Activated CD4-positive, alpha-beta memory T cell treated with anti-CD3 and anti-CD28 coated beads for 36 hours (primary cell): ENCODE results near the gene E2F2. TPM values are rescaled to one million over a fixed set of nuclear protein-coding genes. Genes with fewer than 3 reads are reported as not detected.
"Not testable (repeated sequence)": the region's sequence is repeated elsewhere in the genome, so short reads cannot be mapped to it uniquely, and the experiment has no call there.

Source experiments
- CTCF ChIA-PET: fragments of 350-600 bp; sonication (Branson Sonifier 250); formaldehyde crosslinking; loops from one replicate; lab custom pipeline; 2021; ENCODE audit warnings: antibody characterized with exemption, inconsistent platforms; lab: Charles Lee
- POLR2A ChIA-PET: fragments of 350-600 bp; sonication (Branson Sonifier 250); formaldehyde crosslinking; loops from one replicate; lab custom pipeline; 2021; ENCODE audit warnings: antibody characterized with exemption; lab: Charles Lee
- DNase-seq: peaks from one replicate; pipeline ENCODE4 v3.0.0-alpha.2; 2020
- H3K27ac Mint-ChIP-seq: one replicate; pipeline ENCODE4 v1.8.0; 2021; ENCODE audit warnings: mixed read lengths
- H3K27me3 Mint-ChIP-seq: one replicate; pipeline ENCODE4 v1.8.0; 2021; ENCODE audit warnings: mixed read lengths
- H3K36me3 Mint-ChIP-seq: one replicate; pipeline ENCODE4 v1.8.0; 2021; ENCODE audit warnings: mixed read lengths
- H3K4me1 Mint-ChIP-seq: one replicate; pipeline ENCODE4 v1.8.0; 2021; ENCODE audit warnings: low read depth, mixed read lengths
- H3K4me3 Mint-ChIP-seq: one replicate; pipeline ENCODE4 v1.8.0; 2021; ENCODE audit warnings: mild to moderate bottlenecking, mixed read lengths
- H3K9me3 Mint-ChIP-seq: one replicate; pipeline ENCODE4 v1.8.0; 2021; ENCODE audit warnings: mixed read lengths
- intact Hi-C: fragments of 100-400 bp; cut with micrococcal nuclease; formaldehyde crosslinking; loops from one replicate; pipeline ENCODE4 v1.15.1; 2023
- total RNA-seq, 2 experiments: library from RNA; stranded (reverse); gene quantifications; one replicate each; pipeline ENCODE4 v1.2.3, GENCODE V29; 2021

E2F2 gene
- total RNA-seq, 2 experiments from 2014 or later, result 22.1 to 26.3 TPM

DNA sequence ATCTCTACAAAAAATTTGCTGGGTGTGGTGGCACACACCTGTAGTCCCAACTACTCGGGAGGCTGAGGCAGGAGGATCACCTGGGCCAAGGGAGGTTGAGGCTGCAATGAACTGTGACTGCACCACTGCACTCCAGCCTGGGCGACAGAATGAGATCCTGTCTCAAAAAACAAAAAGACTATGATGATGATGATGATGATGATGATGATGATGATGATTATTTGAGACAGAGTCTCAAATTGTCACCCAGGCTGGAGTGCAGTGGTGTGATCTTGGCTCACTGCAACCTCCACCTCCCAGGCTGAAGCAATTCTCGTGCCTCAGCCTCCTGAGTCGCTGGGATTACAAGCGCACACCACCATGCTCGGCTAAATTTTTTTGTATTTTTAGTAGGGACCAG lies 38.3 kb downstream of the E2F2 start:
- POLR2A ChIA-PET, H3K36me3 Mint-ChIP-seq, H3K27ac Mint-ChIP-seq, DNase-seq, H3K9me3 Mint-ChIP-seq, H3K4me1 Mint-ChIP-seq, H3K27me3 Mint-ChIP-seq, H3K4me3 Mint-ChIP-seq: not testable (repeated sequence)
- intact Hi-C loops, result loop anchor here (10.0 kb wide), 1 partner anchor 162 kb away; no protein-coding TSS in a partner anchor
- CTCF ChIA-PET, result interaction anchor here (1.5 to 7.2 kb wide), 2 partner anchors 47 to 146 kb away, joined by 8 to 95 read pairs; no protein-coding TSS in a partner anchor

GRCh38 chr1:23492132-23492720 lies 38.8 kb downstream of the E2F2 start:
- Mint-ChIP-seq H3K27ac (no peak overlapping the region), H3K4me3 (no peak overlapping the region), H3K36me3 (no peaks in the 10 kb centered on the region), H3K9me3 (no peaks in the 10 kb centered on the region), H3K27me3 (no peaks in the 10 kb centered on the region), H3K4me1 (no peaks in the 10 kb centered on the region)
- POLR2A ChIA-PET, result no interaction called here
- no peak for DNase-seq
- intact Hi-C loops, result loop anchor here (10.0 kb wide), 1 partner anchor 163 kb away; no protein-coding TSS in a partner anchor
- CTCF ChIA-PET, result no interaction called here

GRCh38 chr1:23489842-23490241 lies 41.2 kb downstream of the E2F2 start:
- Mint-ChIP-seq H3K9me3 (no peaks in the 10 kb centered on the region), H3K27me3 (peaks cover 3% of the 10 kb centered on the region), H3K27ac (no peak overlapping the region), H3K4me3 (no peak overlapping the region), H3K36me3 (no peaks in the 10 kb centered on the region), H3K4me1 (peaks cover 3% of the 10 kb centered on the region)
- DNase-seq, result no peak
- POLR2A ChIA-PET, result no interaction called here
- intact Hi-C loops, result loop anchor here (10.0 kb wide), 1 partner anchor 165 kb away; no protein-coding TSS in a partner anchor
- CTCF ChIA-PET, result interaction anchor here (1.2 to 2.3 kb wide), 2 partner anchors 50 to 55 kb away, joined by 3 to 10 read pairs; no protein-coding TSS in a partner anchor

- Mint-ChIP-seq H3K27ac (no peak overlapping the region), H3K4me3 (peak overlapping the region; percentile 70), H3K36me3 (no peaks in the 10 kb centered on the region), H3K4me1 (peaks cover 26% of the 10 kb centered on the region), H3K9me3 (no peaks in the 10 kb centered on the region), H3K27me3 (peaks cover 21% of the 10 kb centered on the region)
- intact Hi-C loops, result loop anchor here (2.0 kb wide), 1 partner anchor 46 kb away; the partner anchor contains the start of gene E2F2
- ChIA-PET CTCF (interaction anchor here (1.0 to 7.0 kb wide), 5 partner anchors 13 to 520 kb away, joined by 3 to 74 read pairs (median 14); no protein-coding TSS in a partner anchor), POLR2A (no interaction called here)
- no peak for DNase-seq
Observed at GRCh38 chr1:23485002-23485332, 46.1 kb downstream of the E2F2 start.

DNA sequence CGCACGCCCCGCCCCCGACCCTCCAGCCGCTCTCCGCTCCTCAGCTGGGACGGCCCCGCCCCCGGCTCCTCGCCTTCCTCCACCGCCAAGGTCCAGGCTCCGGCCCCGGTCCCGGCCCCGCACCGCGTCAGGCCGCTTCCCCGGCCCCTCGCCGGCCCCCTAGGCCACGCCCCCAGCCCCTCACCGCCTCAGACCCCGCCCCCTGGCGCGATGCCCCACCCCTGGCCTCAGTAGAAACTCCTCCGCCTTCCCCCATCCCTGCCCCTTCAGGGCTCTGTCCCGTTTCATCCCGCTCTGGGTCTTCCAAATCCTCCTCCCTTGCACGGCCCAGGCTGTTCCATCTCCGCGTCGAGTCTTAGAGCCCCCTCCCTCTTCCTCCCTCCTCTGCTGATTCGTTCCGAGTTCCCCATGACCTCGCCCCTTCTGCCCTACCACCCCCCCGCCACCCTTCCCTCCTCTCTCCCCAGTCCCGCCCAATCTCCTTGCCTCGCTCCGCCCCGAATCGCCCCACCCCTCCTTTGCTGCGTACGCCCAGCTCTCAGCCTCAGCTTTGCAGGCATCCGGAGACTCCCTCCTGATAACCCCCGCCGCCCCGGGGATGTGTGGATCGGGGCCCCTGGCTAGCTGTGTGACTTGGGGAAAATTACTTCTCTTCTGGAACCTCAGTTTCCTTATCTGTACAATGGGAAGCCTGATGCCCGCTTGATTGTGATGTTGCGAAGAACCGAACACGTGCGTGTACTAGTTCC lies 46.6 kb downstream of the E2F2 start:
- H3K27me3 Mint-ChIP-seq, result peaks cover 21% of the 10 kb centered on the region
- ChIA-PET CTCF (interaction anchor here (0.5 to 7.0 kb wide), 9 partner anchors 11 to 519 kb away, joined by 3 to 74 read pairs (median 4); no protein-coding TSS in a partner anchor), POLR2A (interaction anchor here (0.6 to 0.8 kb wide), 3 partner anchors 83 to 409 kb away, joined by 3 read pairs; no protein-coding TSS in a partner anchor)
- H3K27ac Mint-ChIP-seq, result no peak overlapping the region
- H3K4me1 Mint-ChIP-seq, result peaks cover 26% of the 10 kb centered on the region
- H3K4me3 Mint-ChIP-seq, result peak overlapping the region; percentile 70
- intact Hi-C loops, result loop anchor here (2.0 kb wide), 1 partner anchor 46 kb away; the partner anchor contains the start of gene E2F2
- DNase-seq, result peak; percentile 94
- no peaks in the 10 kb centered on the region for H3K36me3 Mint-ChIP-seq
- no peaks in the 10 kb centered on the region for H3K9me3 Mint-ChIP-seq

DNA sequence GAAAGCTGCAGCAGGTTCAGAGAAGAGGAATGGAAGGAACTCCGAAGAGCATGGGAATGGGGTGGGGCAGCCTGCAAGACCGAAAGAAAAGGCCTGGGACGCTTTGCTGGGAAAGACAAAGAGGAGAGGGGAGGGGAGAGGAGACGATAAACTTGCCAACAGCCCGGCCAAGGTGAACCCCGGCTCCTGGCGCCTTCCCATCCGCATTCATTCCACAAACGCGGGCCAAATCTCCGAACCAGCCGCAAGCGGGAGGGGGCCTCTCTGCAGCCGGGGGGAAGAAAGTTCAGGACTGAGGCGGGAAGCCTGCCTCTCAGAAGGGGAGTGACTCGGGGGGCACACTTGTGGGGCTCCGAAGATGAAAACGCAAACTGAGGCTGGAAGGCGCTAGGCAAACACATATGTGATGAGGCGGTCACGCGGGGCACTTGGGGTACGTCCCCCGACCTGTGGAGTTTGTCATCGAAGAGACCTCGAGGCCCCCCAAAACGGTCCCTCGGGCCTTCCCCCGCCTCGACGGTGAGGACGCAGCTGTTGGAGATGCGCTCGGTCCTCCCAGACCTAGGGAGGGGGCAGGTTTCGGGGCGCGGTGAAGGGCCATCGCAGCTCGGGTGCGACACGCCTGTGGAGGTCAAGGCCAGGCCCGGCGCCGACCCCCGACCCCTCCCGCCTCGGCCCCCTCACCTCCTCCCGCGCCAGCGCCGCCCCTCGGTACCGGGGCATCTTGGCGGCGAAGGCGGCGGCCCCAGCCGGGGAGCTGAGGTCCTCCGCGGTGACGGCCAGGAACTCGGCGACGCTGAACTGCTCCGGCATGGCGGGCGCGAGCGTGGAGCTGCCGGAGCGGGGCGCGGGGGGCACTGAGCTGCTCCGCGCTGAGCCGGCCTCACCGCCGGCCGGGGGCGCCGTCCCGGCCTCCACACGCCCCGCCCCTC lies 47.4 kb downstream of the E2F2 start, which contains the start of gene ASAP3:
Gene ASAP3, minus strand, starts transcription at position 859 of the 932 bp plus-strand sequence. Its CDS starts 46 bp downstream, at position 813.
- ChIA-PET POLR2A (interaction anchor here (0.6 to 0.8 kb wide), 3 partner anchors 82 to 408 kb away, joined by 3 read pairs; no protein-coding TSS in a partner anchor), CTCF (interaction anchor here (0.5 to 7.0 kb wide), 7 partner anchors 11 to 154 kb away, joined by 3 to 74 read pairs (median 6); no protein-coding TSS in a partner anchor)
- Mint-ChIP-seq H3K9me3 (no peaks in the 10 kb centered on the region), H3K4me3 (peak within 1 kb of the TSS; percentile 75), H3K36me3 (no peaks in the 10 kb centered on the region), H3K27me3 (peaks cover 21% of the 10 kb centered on the region), H3K4me1 (peaks cover 26% of the 10 kb centered on the region), H3K27ac (no peak within 1 kb of the TSS)
- peak; percentile 12 for DNase-seq
- intact Hi-C loops, result loop anchor here (2.0 kb wide), 1 partner anchor 47 kb away; the partner anchor contains the start of gene E2F2

GRCh38 chr1:23481904-23482303 lies 49.1 kb downstream of the E2F2 start:
- Mint-ChIP-seq H3K36me3 (no peaks in the 10 kb centered on the region), H3K4me3 (no peak overlapping the region), H3K27me3 (peaks cover 21% of the 10 kb centered on the region), H3K27ac (no peak overlapping the region), H3K9me3 (no peaks in the 10 kb centered on the region), H3K4me1 (peaks cover 26% of the 10 kb centered on the region)
- no peak for DNase-seq
- intact Hi-C loops, result no loop called here
- POLR2A ChIA-PET, result no interaction called here
- CTCF ChIA-PET, result interaction anchor here (0.8 to 7.0 kb wide), 5 partner anchors 16 to 210 kb away, joined by 3 to 74 read pairs (median 3); partner anchors contain the start of gene RPL11

- no peaks in the 10 kb centered on the region for H3K36me3 Mint-ChIP-seq
- H3K27ac Mint-ChIP-seq, result no peak overlapping the region
- no peaks in the 10 kb centered on the region for H3K9me3 Mint-ChIP-seq
- CTCF ChIA-PET, result interaction anchor here (0.7 to 7.0 kb wide), 6 partner anchors 16 to 211 kb away, joined by 3 to 74 read pairs (median 3); partner anchors contain the start of gene RPL11
- DNase-seq, result no peak
- peaks cover 26% of the 10 kb centered on the region for H3K4me1 Mint-ChIP-seq
- no peak overlapping the region for H3K4me3 Mint-ChIP-seq
- peaks cover 25% of the 10 kb centered on the region for H3K27me3 Mint-ChIP-seq
- intact Hi-C loops, result no loop called here
- POLR2A ChIA-PET, result interaction anchor here (0.9 kb wide), 1 partner anchor 144 kb away, joined by 3 read pairs; no protein-coding TSS in a partner anchor
Observed at GRCh38 chr1:23481026-23481597, 49.9 kb downstream of the E2F2 start.

GRCh38 chr1:23480187-23481025 lies 50.6 kb downstream of the E2F2 start:
- no peaks in the 10 kb centered on the region for H3K9me3 Mint-ChIP-seq
- ChIA-PET POLR2A (interaction anchor here (0.9 kb wide), 1 partner anchor 144 kb away, joined by 3 read pairs; no protein-coding TSS in a partner anchor), CTCF (interaction anchor here (0.7 to 7.0 kb wide), 4 partner anchors 17 to 211 kb away, joined by 3 to 74 read pairs (median 4); partner anchors contain the start of gene RPL11)
- no peaks in the 10 kb centered on the region for H3K36me3 Mint-ChIP-seq
- H3K4me3 Mint-ChIP-seq, result no peak overlapping the region
- H3K27me3 Mint-ChIP-seq, result peaks cover 25% of the 10 kb centered on the region
- intact Hi-C loops, result no loop called here
- H3K4me1 Mint-ChIP-seq, result peaks cover 26% of the 10 kb centered on the region
- DNase-seq, result no peak
- no peak overlapping the region for H3K27ac Mint-ChIP-seq

DNA sequence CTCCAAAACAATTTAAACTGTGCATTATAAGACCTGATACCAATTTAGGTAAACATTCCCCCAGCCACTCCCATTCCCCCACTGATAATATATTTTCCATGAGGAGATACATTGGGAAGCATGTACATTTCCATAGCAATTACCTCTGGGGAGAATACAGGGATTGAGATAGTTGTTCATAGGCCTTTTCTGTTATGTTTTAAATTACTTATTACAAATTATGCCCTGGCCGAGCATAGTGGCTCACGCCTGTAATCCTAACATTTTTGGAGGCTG lies 51.4 kb downstream of the E2F2 start:
- CTCF ChIA-PET, result interaction anchor here (1.5 kb wide), 1 partner anchor 17 kb away, joined by 4 read pairs; no protein-coding TSS in a partner anchor
- intact Hi-C loops, result no loop called here
- no peak overlapping the region for H3K4me3 Mint-ChIP-seq
- H3K27me3 Mint-ChIP-seq, result peaks cover 20% of the 10 kb centered on the region
- H3K9me3 Mint-ChIP-seq, result no peaks in the 10 kb centered on the region
- H3K27ac Mint-ChIP-seq, result no peak overlapping the region
- H3K36me3 Mint-ChIP-seq, result no peaks in the 10 kb centered on the region
- POLR2A ChIA-PET, result no interaction called here
- no peak for DNase-seq
- peaks cover 20% of the 10 kb centered on the region for H3K4me1 Mint-ChIP-seq
